ENCODE measurements around the gene LIX1L. TPM values are rescaled to one million over a fixed set of nuclear protein-coding genes. Genes with fewer than 3 reads are reported as not detected.

LIX1L gene
- total RNA-seq, 1 experiment from 2014 or later = 12.4 TPM

GRCh38 chr1:145977016-145977415 lies 19.2 kb upstream of the LIX1L start:
- H4K20me1 ChIP-seq (ENCODE audit: insufficient read depth) = no peaks in the 10 kb centered on the region
- TF ChIP-seq EGR1 (IDR thresholded peaks at IDR 0.05; ENCODE audit: low read depth) = no peak
- no peak for TF ChIP-seq JUND (IDR thresholded peaks at IDR 0.05)
- TF ChIP-seq SIN3A (IDR thresholded peaks at IDR 0.05; ENCODE audit: low read depth) = no peak
- no peak for TF ChIP-seq SP1 (IDR thresholded peaks at IDR 0.05; ENCODE audit: low read depth)
- TF ChIP-seq POLR2A (IDR thresholded peaks at IDR 0.05; ENCODE audit: borderline replicate concordance, extremely low read depth, insufficient read depth, insufficient read length) = no peak
- no peak for TF ChIP-seq FOSL1 (IDR thresholded peaks at IDR 0.05; ENCODE audit: low read depth)
- no peak for TF ChIP-seq ATF3 (IDR thresholded peaks at IDR 0.05)
- no peak for TF ChIP-seq RAD21 (IDR thresholded peaks at IDR 0.05; ENCODE audit: low read depth)
- no peak for TF ChIP-seq CEBPB (IDR thresholded peaks at IDR 0.05; ENCODE audit: low read depth)
- no peak for TF ChIP-seq SRF (IDR thresholded peaks at IDR 0.05; ENCODE audit: low read depth)
- no peak for TF ChIP-seq ELF1 (IDR thresholded peaks at IDR 0.05; ENCODE audit: borderline replicate concordance, low read depth)
- TF ChIP-seq ZFX (IDR thresholded peaks at IDR 0.05) = no peak
- no peak for TF ChIP-seq YY1 (IDR thresholded peaks at IDR 0.05; ENCODE audit: extremely low read depth, insufficient replicate concordance, low read depth, low read length)
- TF ChIP-seq ZNF274 (IDR thresholded peaks at IDR 0.05; ENCODE audit: low read depth, low read length) = no peak
- no peak for TF ChIP-seq CBX3 (IDR thresholded peaks at IDR 0.05; ENCODE audit: low read depth)
- TF ChIP-seq EZH2phosphoT487 (IDR thresholded peaks at IDR 0.05; ENCODE audit: borderline replicate concordance) = no peak
- TF ChIP-seq EZH2 (IDR thresholded peaks at IDR 0.05) = no peak
- TF ChIP-seq CTCF (IDR thresholded peaks at IDR 0.05 in 2 of 3, conservative IDR thresholded peaks at IDR 0.05 in 1 of 3; ENCODE audit: borderline replicate concordance in 1 of 3, insufficient read depth in 1 of 3, low read depth in 2 of 3, low read length in 2 of 3) = no peak
- no peak for TF ChIP-seq ZBTB33 (IDR thresholded peaks at IDR 0.05; ENCODE audit: extremely low read depth, insufficient replicate concordance, low read length)
- no peaks in the 10 kb centered on the region for H3K27me3 ChIP-seq (ENCODE audit: insufficient read depth, low read length)
- H3K4me1 ChIP-seq (ENCODE audit: control insufficient read depth in 1 of 2, insufficient read depth in 2 of 2, low read length in 2 of 2) = peaks cover 30 to 39% of the 10 kb centered on the region in 2 experiments
- ATAC-seq = no peak
- H3K36me3 ChIP-seq (ENCODE audit: control insufficient read depth in 1 of 2, insufficient read depth in 2 of 2, low read length in 2 of 2) = no peaks in the 10 kb centered on the region
- RAD21 ChIA-PET (ENCODE audit: low non-redundant PET in 1 of 2, low total read pairs in 2 of 2, uncharacterized antibody in 2 of 2, unreplicated experiment in 2 of 2) = interaction anchor here in 1 of 2 experiments (1.9 kb wide), 1 partner anchor 30 kb away, joined by 13 read pairs; no protein-coding TSS in a partner anchor
- H3K79me2 ChIP-seq (ENCODE audit: insufficient read depth, low read length) = no peaks in the 10 kb centered on the region
- H3K4me3 ChIP-seq (replicated peaks in 1 of 2; ENCODE audit: low read depth in 1 of 2, low read length in 2 of 2) = no peak overlapping the region
- H3K9me2 ChIP-seq (ENCODE audit: insufficient read depth) = no peaks in the 10 kb centered on the region
- peak overlapping the region; percentile 60 for H2AFZ ChIP-seq (ENCODE audit: low read depth, low read length, poor library complexity, severe bottlenecking)
- H3K27ac ChIP-seq (ENCODE audit: low read depth, low read length) = no peak overlapping the region
- DNase-seq (ENCODE audit: low read depth, low spot score) = no peak
- H3K4me2 ChIP-seq (ENCODE audit: low read length) = peak overlapping the region; percentile 25; the same call in 1 of the 2 replicates
- H3K9ac ChIP-seq (ENCODE audit: low read length) = no peak overlapping the region
- H3K9me3 ChIP-seq (ENCODE audit: control insufficient read depth in 1 of 2, insufficient read depth in 1 of 2, low read depth in 1 of 2, low read length in 2 of 2) = no peaks in the 10 kb centered on the region
- CTCF ChIA-PET = interaction anchor here (0.7 to 2.0 kb wide), 12 partner anchors 8 to 74 kb away, joined by 3 to 40 read pairs (median 4); partner anchors contain the start of genes ANKRD34A, LIX1L, POLR3GL and RBM8A
- POLR2A ChIA-PET = interaction anchor here (1.0 to 1.5 kb wide), 4 partner anchors 13 to 76 kb away, joined by 3 to 6 read pairs (median 4); partner anchors contain the start of genes ANKRD34A and POLR3GL
- intact Hi-C loops (cut with micrococcal nuclease) = loop anchor here (1.0 to 5.0 kb wide), 4 partner anchors 30 to 85 kb away; no protein-coding TSS in a partner anchor
- no TSS peak for BruUV-seq (replicated peaks)

Data from HCT116 (cell line).